ENCODE measurements around the gene CPNE8.
"Not testable (repeated sequence)": the region's sequence is repeated elsewhere in the genome, so short reads cannot be mapped to it uniquely, and the experiment has no call there.

Gene CPNE8

GRCh38 chr12:38825006-38825405 is 80.4 kb downstream of the CPNE8 start:
- DNase-seq (ENCODE audit: low read depth in 2 of 2), result no peak

- DNase-seq (ENCODE audit: low read depth in 2 of 2), result no peak
Measured at GRCh38 chr12:38823738-38824137, 81.7 kb downstream of the CPNE8 start.

- DNase-seq (ENCODE audit: low read depth in 2 of 2), result no peak
Measured at GRCh38 chr12:38823314-38823713, 82.1 kb downstream of the CPNE8 start.

- DNase-seq (ENCODE audit: low read depth in 2 of 2), result no peak
Measured at GRCh38 chr12:38817942-38818341, 87.4 kb downstream of the CPNE8 start.

- DNase-seq (ENCODE audit: low read depth in 2 of 2), result no peak
Measured at GRCh38 chr12:38813923-38814322, 91.5 kb downstream of the CPNE8 start.

- no peak for DNase-seq (ENCODE audit: low read depth in 2 of 2)
Measured at GRCh38 chr12:38811814-38812356, 93.5 kb downstream of the CPNE8 start.

- DNase-seq (ENCODE audit: low read depth in 2 of 2), result no peak
Measured at GRCh38 chr12:38809832-38810231, 95.6 kb downstream of the CPNE8 start.

- DNase-seq (ENCODE audit: low read depth in 2 of 2), result no peak
Measured at GRCh38 chr12:38788106-38788505, 117.3 kb downstream of the CPNE8 start.

GRCh38 chr12:38785381-38785780 is 120.0 kb downstream of the CPNE8 start:
- no peak for DNase-seq (ENCODE audit: low read depth in 2 of 2)

GRCh38 chr12:38783304-38783703 is 122.1 kb downstream of the CPNE8 start:
- DNase-seq (ENCODE audit: low read depth in 2 of 2), result no peak

GRCh38 chr12:38782359-38782758 is 123.0 kb downstream of the CPNE8 start:
- no peak for DNase-seq (ENCODE audit: low read depth in 2 of 2)

GRCh38 chr12:38776647-38777046 is 128.7 kb downstream of the CPNE8 start:
- no peak for DNase-seq (ENCODE audit: low read depth in 2 of 2)

- no peak for DNase-seq (ENCODE audit: low read depth in 2 of 2)
Measured at GRCh38 chr12:38775457-38775856, 129.9 kb downstream of the CPNE8 start.

- DNase-seq (ENCODE audit: low read depth in 2 of 2), result no peak
Measured at GRCh38 chr12:38772437-38772836, 133.0 kb downstream of the CPNE8 start.

- DNase-seq (ENCODE audit: low read depth in 2 of 2), result no peak
Measured at GRCh38 chr12:38771871-38772270, 133.5 kb downstream of the CPNE8 start.

GRCh38 chr12:38761636-38762342 is 143.6 kb downstream of the CPNE8 start:
- no peak for DNase-seq (ENCODE audit: low read depth in 2 of 2)

- no peak for DNase-seq (ENCODE audit: low read depth in 2 of 2)
Measured at GRCh38 chr12:38761111-38761510, 144.3 kb downstream of the CPNE8 start.

GRCh38 chr12:38759621-38760020 is 145.8 kb downstream of the CPNE8 start:
- DNase-seq (ENCODE audit: low read depth in 2 of 2), result no peak

GRCh38 chr12:38746744-38747143 is 158.6 kb downstream of the CPNE8 start:
- DNase-seq (ENCODE audit: low read depth in 2 of 2), result no peak

- DNase-seq (ENCODE audit: low read depth in 2 of 2), result no peak
Measured at GRCh38 chr12:38745601-38746000, 159.8 kb downstream of the CPNE8 start.

- no peak for DNase-seq (ENCODE audit: low read depth in 2 of 2)
Measured at GRCh38 chr12:38744041-38744440, 161.3 kb downstream of the CPNE8 start.

- DNase-seq (ENCODE audit: low read depth in 2 of 2), result not testable (repeated sequence)
Measured at GRCh38 chr12:38742496-38742895, 162.9 kb downstream of the CPNE8 start.

GRCh38 chr12:38736821-38737220 is 168.6 kb downstream of the CPNE8 start:
- DNase-seq (ENCODE audit: low read depth in 2 of 2), result no peak

- DNase-seq (ENCODE audit: low read depth in 2 of 2), result no peak
Measured at GRCh38 chr12:38732761-38733160, 172.6 kb downstream of the CPNE8 start.

Data from stimulated activated CD4-positive, alpha-beta T cell treated with anti-CD3 and anti-CD28 coated beads, Interleukin-1b, Interleukin-23, amount 100 ng/mL, for 1 hour (primary cell).